NCI-H526 (cell line): Measurements from ENCODE around the gene CAB39.

Source experiments
- DNase-seq, 2 experiments: peaks; one replicate each; lab custom pipeline; 2025; lab: John Stamatoyannopoulos, UW

Gene CAB39

GRCh38 chr2:230712443-230713330, at the start of gene CAB39:
Gene CAB39 (plus strand): TSS chr2:230712842. CDS start chr2:230760002, 47,160 bp downstream.
- peak; percentile 67 to 93 for DNase-seq

GRCh38 chr2:230664128-230664527, 48.5 kb upstream of the CAB39 start:
- no peak for DNase-seq

- DNase-seq, result no peak
Observed at GRCh38 chr2:230664844-230665243, 47.8 kb upstream of the CAB39 start.

GRCh38 chr2:230665263-230665691, 47.4 kb upstream of the CAB39 start:
- DNase-seq, result no peak

GRCh38 chr2:230666446-230666845, 46.2 kb upstream of the CAB39 start:
- no peak for DNase-seq

- no peak for DNase-seq
Observed at GRCh38 chr2:230666885-230667712, 45.5 kb upstream of the CAB39 start.

- DNase-seq, result no peak
Observed at GRCh38 chr2:230668184-230668938, 44.3 kb upstream of the CAB39 start.

- no peak for DNase-seq
Observed at GRCh38 chr2:230668939-230669303, 43.7 kb upstream of the CAB39 start.

GRCh38 chr2:230669386-230669950, 43.2 kb upstream of the CAB39 start:
- DNase-seq, result no peak

GRCh38 chr2:230671117-230671516, 41.5 kb upstream of the CAB39 start:
- no peak for DNase-seq

GRCh38 chr2:230672836-230673235, 39.8 kb upstream of the CAB39 start:
- DNase-seq, result no peak

GRCh38 chr2:230674401-230674800, 38.2 kb upstream of the CAB39 start:
- no peak for DNase-seq

- DNase-seq, result no peak
Observed at GRCh38 chr2:230674966-230675672, 37.5 kb upstream of the CAB39 start.

- DNase-seq, result no peak
Observed at GRCh38 chr2:230676546-230676945, 36.1 kb upstream of the CAB39 start.

GRCh38 chr2:230677201-230677946, 35.3 kb upstream of the CAB39 start:
- DNase-seq, result no peak

GRCh38 chr2:230678018-230678417, 34.6 kb upstream of the CAB39 start:
- DNase-seq, result no peak

GRCh38 chr2:230678451-230678850, 34.2 kb upstream of the CAB39 start:
- no peak for DNase-seq

- DNase-seq, result no peak
Observed at GRCh38 chr2:230680463-230681170, 32.0 kb upstream of the CAB39 start.

- DNase-seq, result no peak
Observed at GRCh38 chr2:230681171-230681545, 31.5 kb upstream of the CAB39 start.

GRCh38 chr2:230682546-230682945, 30.1 kb upstream of the CAB39 start:
- no peak for DNase-seq
